ENCODE measurements around the gene MTCL1.

GRCh38 chr18:8787794-8788193 is 82.4 kb downstream of the MTCL1 start:
- TF ChIP-seq POLR2AphosphoS5 (IDR thresholded peaks at IDR 0.05; ENCODE audit: low read depth, low read length), result no peak
- no peak for TF ChIP-seq REST (IDR thresholded peaks at IDR 0.05; ENCODE audit: insufficient read depth in 1 of 2, low read depth in 2 of 2, low read length in 2 of 2)
- no peak for TF ChIP-seq SIN3A (IDR thresholded peaks at IDR 0.05; ENCODE audit: borderline replicate concordance, insufficient read depth, low read length)

All from PFSK-1 (cell line).